Kidney (tissue), 14 donors: Measurements from ENCODE around the gene SEZ6L2. TPM values are rescaled to one million over a fixed set of nuclear protein-coding genes. Genes with fewer than 3 reads are reported as not detected.

Source experiments
- DNase-seq, 5 donors: peaks; one replicate each; pipeline ENCODE4 v3.0.0-alpha.2; 2013 to 2020
- FAIRE-seq: peaks from 2 replicates; lab custom pipeline; 2012; peaks lifted over from hg19 to GRCh38; lab: Jason Lieb, UNC
- H3K27ac ChIP-seq, 2 donors: one replicate each; pipeline ENCODE4 v1.7.0; 2013; ENCODE audit warnings: low read depth in 2 of 2, low read length in 2 of 2, inconsistent platforms in 1 of 2
- H3K27me3 ChIP-seq: one replicate; pipeline ENCODE4 v1.7.1; 2013; ENCODE audit warnings: low read length, inconsistent platforms; ENCODE audit not compliant: control insufficient read depth, insufficient read depth
- H3K36me3 ChIP-seq, 3 donors: one replicate each; pipeline versions ENCODE4 v1.7.0 to v1.7.1; 2013; ENCODE audit warnings: low read length in 3 of 3, control low read depth in 1 of 3, inconsistent platforms in 1 of 3; ENCODE audit not compliant: insufficient read depth in 3 of 3, control insufficient read depth in 2 of 3
- H3K4me1 ChIP-seq, 3 donors: one replicate each; pipeline versions ENCODE4 v1.7.0 to v1.7.1; 2013; ENCODE audit warnings: low read length in 3 of 3, inconsistent platforms in 1 of 3, low read depth in 1 of 3; ENCODE audit not compliant: control insufficient read depth in 2 of 3, insufficient read depth in 2 of 3
- H3K4me3 ChIP-seq, 3 donors: one replicate each; pipeline versions ENCODE4 v1.7.0 to v1.8.1; 2013; ENCODE audit warnings: low read length in 3 of 3, control low read depth in 1 of 3, inconsistent platforms in 1 of 3
- H3K9ac ChIP-seq, 3 donors: one replicate each; pipeline versions ENCODE4 v1.7.0 to v1.7.1; 2013; ENCODE audit warnings: low read length in 3 of 3, control low read depth in 1 of 3, inconsistent platforms in 1 of 3
- H3K9me3 ChIP-seq, 3 donors: one replicate each; pipeline versions ENCODE4 v1.7.0 to v1.7.1; 2013; ENCODE audit warnings: low read length in 3 of 3, control low read depth in 1 of 3, inconsistent platforms in 1 of 3; ENCODE audit not compliant: control insufficient read depth in 2 of 3, insufficient read depth in 1 of 3
- intact Hi-C: fragments of 100-400 bp; cut with DNase I; formaldehyde crosslinking; loops from one replicate; pipeline ENCODE4 v1.11.1; 2022
- polyA plus RNA-seq: library from polyadenylated mRNA; stranded (reverse); fragments of 350-450 nt; fragmentation: Illumina TruSeq; extraction: RNeasy Lipid Tissue Mini Kit (QIAGEN cat#74804); gene quantifications from one replicate; pipeline ENCODE4 v1.2.3, GENCODE V29; 2014; ENCODE audit warnings: low read depth, low replicate concordance; ENCODE audit not compliant: insufficient read depth
- total RNA-seq: library from RNA; stranded (reverse); fragmentation: NEBNext Ultra II Directional; extraction: Animal tissue kit (Norgen Biotek cat#: 25700); gene quantifications from one replicate; pipeline ENCODE4 v1.2.1, GENCODE V29; 2021
- TF ChIP-seq, protein P1 (sequence below): IDR thresholded peaks from 3 replicates; pipeline ENCODE4 v1.5.1; 2012; ENCODE audit warnings: mild to moderate bottlenecking, moderate library complexity, borderline replicate concordance; ENCODE audit not compliant: insufficient read depth; ENCODE audit errors: extremely low read depth
- donor health status: control.
- donor health status: control.
- donor health status: control.
- donor health status: control.
- donor health status: control.
- donor health status: DM: yes; HTN: yes; CAD: no.
- donor health status: Normal renal cell carcinoma (clear cell type).

SEZ6L2 gene
- total and polyA plus RNA-seq, 2 donors from 2014 or later: 9.1 to 32.4 TPM

DNA sequence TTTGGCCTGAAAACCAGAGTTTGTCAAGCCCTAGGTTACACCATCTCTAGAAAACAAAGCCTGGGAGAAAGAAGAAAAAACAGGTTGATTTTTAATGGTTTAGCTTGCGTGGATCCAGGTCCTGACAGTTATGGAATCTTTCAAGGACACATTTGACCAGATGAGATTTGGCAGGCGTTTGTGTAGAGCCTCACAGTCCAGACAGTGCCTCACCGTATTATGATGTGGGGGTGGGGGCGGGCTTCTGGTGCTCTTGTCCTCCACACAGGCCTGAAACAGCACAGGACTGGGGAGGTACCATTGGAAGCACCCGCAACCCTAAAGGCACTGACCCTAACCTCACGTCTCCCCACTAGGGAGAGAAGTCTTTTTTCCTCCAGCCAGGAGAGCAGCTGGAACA, 59.5 kb downstream of the SEZ6L2 start:
- H3K9me3 ChIP-seq: no peaks in the 10 kb centered on the region
- H3K27me3 ChIP-seq: no peaks in the 10 kb centered on the region
- DNase-seq (no peak), FAIRE-seq (no peak)
- TF ChIP-seq, protein P1, sequence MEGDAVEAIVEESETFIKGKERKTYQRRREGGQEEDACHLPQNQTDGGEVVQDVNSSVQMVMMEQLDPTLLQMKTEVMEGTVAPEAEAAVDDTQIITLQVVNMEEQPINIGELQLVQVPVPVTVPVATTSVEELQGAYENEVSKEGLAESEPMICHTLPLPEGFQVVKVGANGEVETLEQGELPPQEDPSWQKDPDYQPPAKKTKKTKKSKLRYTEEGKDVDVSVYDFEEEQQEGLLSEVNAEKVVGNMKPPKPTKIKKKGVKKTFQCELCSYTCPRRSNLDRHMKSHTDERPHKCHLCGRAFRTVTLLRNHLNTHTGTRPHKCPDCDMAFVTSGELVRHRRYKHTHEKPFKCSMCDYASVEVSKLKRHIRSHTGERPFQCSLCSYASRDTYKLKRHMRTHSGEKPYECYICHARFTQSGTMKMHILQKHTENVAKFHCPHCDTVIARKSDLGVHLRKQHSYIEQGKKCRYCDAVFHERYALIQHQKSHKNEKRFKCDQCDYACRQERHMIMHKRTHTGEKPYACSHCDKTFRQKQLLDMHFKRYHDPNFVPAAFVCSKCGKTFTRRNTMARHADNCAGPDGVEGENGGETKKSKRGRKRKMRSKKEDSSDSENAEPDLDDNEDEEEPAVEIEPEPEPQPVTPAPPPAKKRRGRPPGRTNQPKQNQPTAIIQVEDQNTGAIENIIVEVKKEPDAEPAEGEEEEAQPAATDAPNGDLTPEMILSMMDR: no peak
- no peak overlapping the region for H3K9ac ChIP-seq
- H3K4me3 ChIP-seq: no peak overlapping the region
- no peaks in the 10 kb centered on the region for H3K4me1 ChIP-seq
- intact Hi-C loops: no loop called here
- peaks cover 0 to 58% (median 31%) of the 10 kb centered on the region in 3 donors for H3K36me3 ChIP-seq
- no peak overlapping the region for H3K27ac ChIP-seq

DNA sequence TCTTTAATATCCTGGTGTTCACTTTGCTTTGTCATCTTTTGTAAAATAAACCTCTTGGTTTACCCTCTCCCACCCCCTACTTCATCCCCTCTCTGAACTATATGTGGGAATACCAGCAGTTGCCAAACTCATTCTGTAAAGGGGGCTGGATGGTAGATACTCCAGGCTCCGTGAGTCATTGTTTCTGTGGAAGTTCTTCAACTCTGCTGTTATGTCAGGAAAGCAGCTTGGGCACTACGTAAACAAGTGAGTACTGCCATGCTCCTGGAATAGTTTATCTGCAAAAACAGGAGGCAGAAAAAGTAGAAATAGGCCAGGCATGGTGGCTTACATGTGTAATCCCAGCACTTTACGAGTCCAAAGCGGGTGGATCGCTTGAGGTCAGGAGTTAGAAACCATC, 61.5 kb downstream of the SEZ6L2 start:
- DNase-seq: no peak
- Histone ChIP-seq H3K4me3 (no peak overlapping the region), H3K9me3 (no peaks in the 10 kb centered on the region), H3K27me3 (no peaks in the 10 kb centered on the region), H3K9ac (no peak overlapping the region), H3K4me1 (no peaks in the 10 kb centered on the region), H3K27ac (no peak overlapping the region), H3K36me3 (peaks cover 0 to 65% (median 36%) of the 10 kb centered on the region in 3 donors)
- no peak for FAIRE-seq
- intact Hi-C loops: no loop called here
- TF ChIP-seq, protein P1: no peak

DNA sequence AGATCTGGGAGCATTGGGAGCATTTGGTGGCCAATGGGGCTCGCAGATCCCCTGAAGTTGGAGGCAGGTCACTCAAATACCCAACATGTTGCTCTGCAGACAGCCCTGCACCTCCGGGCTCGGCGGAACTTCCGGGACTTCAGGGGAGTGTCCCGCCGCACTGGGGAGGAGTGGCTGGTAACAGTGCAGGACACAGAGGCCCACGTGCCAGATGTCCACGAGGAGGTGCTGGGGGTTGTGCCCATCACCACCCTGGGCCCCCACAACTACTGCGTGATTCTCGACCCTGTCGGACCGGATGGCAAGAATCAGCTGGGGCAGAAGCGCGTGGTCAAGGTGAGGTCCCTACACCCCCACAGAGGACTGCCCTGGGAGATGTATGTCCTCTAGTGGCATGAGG, 62.7 kb downstream of the SEZ6L2 start:
- Histone ChIP-seq H3K4me1 (no peaks in the 10 kb centered on the region), H3K4me3 (no peak overlapping the region), H3K36me3 (peaks cover 0 to 59% (median 33%) of the 10 kb centered on the region in 3 donors), H3K9ac (no peak overlapping the region), H3K27me3 (no peaks in the 10 kb centered on the region), H3K27ac (no peak overlapping the region), H3K9me3 (no peaks in the 10 kb centered on the region)
- FAIRE-seq (no peak), DNase-seq (no peak)
- intact Hi-C loops: no loop called here
- TF ChIP-seq, protein P1: no peak

DNA sequence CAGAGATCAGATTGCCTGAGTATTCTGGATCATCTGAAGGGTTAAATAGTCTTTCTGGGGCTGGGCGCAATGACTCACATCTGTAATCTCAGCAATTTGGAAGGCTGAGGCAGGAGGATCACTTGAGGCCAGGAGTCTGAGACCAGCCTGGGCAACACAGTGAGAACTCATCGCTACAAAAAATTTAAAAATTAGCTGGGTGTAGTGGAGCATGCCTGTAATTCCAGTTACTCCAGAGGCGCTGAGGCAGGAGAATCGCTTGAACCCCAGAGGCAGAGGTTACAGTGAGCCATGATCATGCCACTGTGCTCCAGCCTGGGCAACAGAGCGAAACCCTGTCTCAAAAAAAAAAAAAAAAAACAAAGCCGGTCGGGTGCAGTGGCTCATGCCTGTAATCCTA, 63.4 kb downstream of the SEZ6L2 start:
- no peak overlapping the region for H3K9ac ChIP-seq
- no peaks in the 10 kb centered on the region for H3K4me1 ChIP-seq
- no peak overlapping the region for H3K4me3 ChIP-seq
- no peak overlapping the region for H3K27ac ChIP-seq
- TF ChIP-seq, protein P1: no peak
- FAIRE-seq: no peak
- no peaks in the 10 kb centered on the region for H3K27me3 ChIP-seq
- intact Hi-C loops: no loop called here
- DNase-seq: no peak
- H3K9me3 ChIP-seq: no peaks in the 10 kb centered on the region
- H3K36me3 ChIP-seq: peaks cover 0 to 54% (median 32%) of the 10 kb centered on the region in 3 donors
